ENCODE data around the gene GRIP2. TPM values are rescaled to one million over a fixed set of nuclear protein-coding genes. Genes with fewer than 3 reads are reported as not detected.

Gene GRIP2
- total RNA-seq, 1 experiment from 2014 or later, result not detected

- CTCF ChIA-PET, result interaction anchor here (3.4 kb wide), 1 partner anchor 12 kb away, joined by 27 read pairs; no protein-coding TSS in a partner anchor
These were observed 20.0 kb downstream of the GRIP2 start for GRCh38 chr3:14520149-14520548.

GRCh38 chr3:14519406-14519805, 20.7 kb downstream of the GRIP2 start:
- Mint-ChIP-seq H3K4me3 (ENCODE audit: unreplicated experiment) (no peak overlapping the region), H3K4me1 (ENCODE audit: insufficient read depth, unreplicated experiment) (no peaks in the 10 kb centered on the region), H3K9me3 (ENCODE audit: unreplicated experiment) (no peaks in the 10 kb centered on the region), H3K27ac (ENCODE audit: low read depth, unreplicated experiment) (no peak overlapping the region), H3K27me3 (ENCODE audit: insufficient read depth, unreplicated experiment) (peaks cover 25% of the 10 kb centered on the region), H3K36me3 (ENCODE audit: insufficient read depth, unreplicated experiment) (no peaks in the 10 kb centered on the region)
- TF ChIP-seq CTCF (IDR thresholded peaks at IDR 0.05; ENCODE audit: unreplicated experiment), result no peak
- no TSS peak for BruUV-seq (replicated peaks)
- ChIA-PET CTCF (interaction anchor here (1.2 to 3.4 kb wide), 2 partner anchors 11 to 401 kb away, joined by 4 to 27 read pairs; no protein-coding TSS in a partner anchor), POLR2A (no interaction called here)
- no peak for DNase-seq (ENCODE audit: unreplicated experiment)
- intact Hi-C loops (cut with micrococcal nuclease), result no loop called here

More at GRCh38 chr3:14520149-14520548, 20.0 kb downstream of the GRIP2 start:
- no TSS peak for BruUV-seq (replicated peaks)
- Mint-ChIP-seq H3K27me3 (ENCODE audit: insufficient read depth, unreplicated experiment) (peaks cover 25% of the 10 kb centered on the region), H3K36me3 (ENCODE audit: insufficient read depth, unreplicated experiment) (no peaks in the 10 kb centered on the region), H3K9me3 (ENCODE audit: unreplicated experiment) (no peaks in the 10 kb centered on the region), H3K4me3 (ENCODE audit: unreplicated experiment) (no peak overlapping the region), H3K27ac (ENCODE audit: low read depth, unreplicated experiment) (no peak overlapping the region), H3K4me1 (ENCODE audit: insufficient read depth, unreplicated experiment) (no peaks in the 10 kb centered on the region)
- no peak for TF ChIP-seq CTCF (IDR thresholded peaks at IDR 0.05; ENCODE audit: unreplicated experiment)
- no peak for DNase-seq (ENCODE audit: unreplicated experiment)
- intact Hi-C loops (cut with micrococcal nuclease), result no loop called here
- POLR2A ChIA-PET, result no interaction called here

- no peak for DNase-seq (ENCODE audit: unreplicated experiment)
- no peaks in the 10 kb centered on the region for H3K4me1 Mint-ChIP-seq (ENCODE audit: insufficient read depth, unreplicated experiment)
- H3K9me3 Mint-ChIP-seq (ENCODE audit: unreplicated experiment), result no peaks in the 10 kb centered on the region
- intact Hi-C loops (cut with micrococcal nuclease), result no loop called here
- no peaks in the 10 kb centered on the region for H3K36me3 Mint-ChIP-seq (ENCODE audit: insufficient read depth, unreplicated experiment)
- no TSS peak for BruUV-seq (replicated peaks)
- H3K27me3 Mint-ChIP-seq (ENCODE audit: insufficient read depth, unreplicated experiment), result peaks cover 25% of the 10 kb centered on the region
- no peak overlapping the region for H3K27ac Mint-ChIP-seq (ENCODE audit: low read depth, unreplicated experiment)
- CTCF ChIA-PET, result interaction anchor here (0.6 to 3.4 kb wide), 4 partner anchors 10 to 402 kb away, joined by 3 to 27 read pairs (median 4); no protein-coding TSS in a partner anchor
- H3K4me3 Mint-ChIP-seq (ENCODE audit: unreplicated experiment), result no peak overlapping the region
- no peak for TF ChIP-seq CTCF (IDR thresholded peaks at IDR 0.05; ENCODE audit: unreplicated experiment)
- POLR2A ChIA-PET, result no interaction called here
These were observed 21.2 kb downstream of the GRIP2 start for GRCh38 chr3:14518893-14519292.

- Mint-ChIP-seq H3K27ac (ENCODE audit: low read depth, unreplicated experiment) (no peak overlapping the region), H3K36me3 (ENCODE audit: insufficient read depth, unreplicated experiment) (no peaks in the 10 kb centered on the region), H3K4me3 (ENCODE audit: unreplicated experiment) (no peak overlapping the region), H3K4me1 (ENCODE audit: insufficient read depth, unreplicated experiment) (no peaks in the 10 kb centered on the region), H3K9me3 (ENCODE audit: unreplicated experiment) (no peaks in the 10 kb centered on the region), H3K27me3 (ENCODE audit: insufficient read depth, unreplicated experiment) (peaks cover 25% of the 10 kb centered on the region)
- BruUV-seq (replicated peaks), result no TSS peak
- ChIA-PET CTCF (interaction anchor here (0.6 to 3.4 kb wide), 4 partner anchors 10 to 402 kb away, joined by 3 to 27 read pairs (median 4); no protein-coding TSS in a partner anchor), POLR2A (no interaction called here)
- no peak for TF ChIP-seq CTCF (IDR thresholded peaks at IDR 0.05; ENCODE audit: unreplicated experiment)
- DNase-seq (ENCODE audit: unreplicated experiment), result no peak
- intact Hi-C loops (cut with micrococcal nuclease), result no loop called here
These were observed 21.7 kb downstream of the GRIP2 start for GRCh38 chr3:14518432-14518802.

All from MCF 10A (cell line).